T-helper 1 cell (primary cell): ENCODE data around the gene VEGFB.
A peak's percentile ranks its signal among the peaks of the same experiment; 100 is the strongest.

Source experiments
- DNase-seq, 5 donors: peaks; one replicate each; pipeline ENCODE4 v3.0.0-alpha.2; 2012 to 2020

VEGFB gene

GRCh38 chr11:64263021-64263946, 28.9 kb downstream of the VEGFB start:
- DNase-seq = no peak

GRCh38 chr11:64263947-64264317, 29.5 kb downstream of the VEGFB start:
- DNase-seq = no peak

- no peak for DNase-seq
These were observed 30.0 kb downstream of the VEGFB start for GRCh38 chr11:64264371-64264852.

GRCh38 chr11:64265176-64266160, 31.1 kb downstream of the VEGFB start:
- no peak for DNase-seq

GRCh38 chr11:64266339-64266738, 32.0 kb downstream of the VEGFB start:
- no peak for DNase-seq

GRCh38 chr11:64267207-64267945, 33.0 kb downstream of the VEGFB start:
- no peak for DNase-seq

- DNase-seq = no peak
These were observed 33.9 kb downstream of the VEGFB start for GRCh38 chr11:64268025-64268892.

- peak in 3 of 5 donors; percentile 25 to 63 (median 27) for DNase-seq
These were observed 34.6 kb downstream of the VEGFB start for GRCh38 chr11:64268893-64269539.

- peak; percentile 94 to 99 (median 96) for DNase-seq
These were observed 35.3 kb downstream of the VEGFB start for GRCh38 chr11:64269540-64270220.

- DNase-seq = no peak
These were observed 40.8 kb downstream of the VEGFB start for GRCh38 chr11:64275031-64275800.

GRCh38 chr11:64275841-64276240, 41.5 kb downstream of the VEGFB start:
- no peak for DNase-seq

- no peak for DNase-seq
These were observed 42.5 kb downstream of the VEGFB start for GRCh38 chr11:64276653-64277431.

GRCh38 chr11:64278576-64279190, 44.3 kb downstream of the VEGFB start:
- DNase-seq = no peak

GRCh38 chr11:64281957-64282770, 47.8 kb downstream of the VEGFB start:
- DNase-seq = no peak

- DNase-seq = no peak
These were observed 48.7 kb downstream of the VEGFB start for GRCh38 chr11:64283092-64283491.

- peak; percentile 89 to 94 (median 92) for DNase-seq
These were observed 49.9 kb downstream of the VEGFB start, which contains the start of gene BAD for GRCh38 chr11:64284048-64284961. BAD (minus strand) TSS chr11:64284665; CDS start chr11:64284368, 297 bp downstream.
